Neural progenitor cell (in vitro differentiated cells): ENCODE data around the gene ILKAP. TPM values are rescaled to one million over a fixed set of nuclear protein-coding genes. Genes with fewer than 3 reads are reported as not detected.
"Not testable (repeated sequence)": the region's sequence is repeated elsewhere in the genome, so short reads cannot be mapped to it uniquely, and the experiment has no call there.

Source experiments
- DNase-seq: peaks from one replicate; pipeline ENCODE4 v3.0.0-alpha.2; 2016; ENCODE audit warnings: low spot score
- H2AFZ ChIP-seq: fragments of 200-600 bp; sonication (generic); replicated peaks from 2 replicates; pipeline ENCODE4 v1.6.1; 2016; ENCODE audit warnings: antibody characterized with exemption
- H3F3A ChIP-seq: fragments of 200-600 bp; sonication (generic); 2 replicates; pipeline ENCODE4 v1.6.1; 2016; ENCODE audit warnings: antibody characterized with exemption, low read depth
- H3K27ac ChIP-seq: fragments of 200-600 bp; sonication (generic); 2 replicates; pipeline ENCODE4 v1.5.1; 2016; ENCODE audit warnings: mild to moderate bottlenecking
- H3K27me3 ChIP-seq: fragments of 200-600 bp; sonication (generic); 2 replicates; pipeline ENCODE4 v1.6.1; 2016; ENCODE audit warnings: mild to moderate bottlenecking, moderate library complexity
- H3K36me3 ChIP-seq: fragments of 200-600 bp; sonication (generic); 2 replicates; pipeline ENCODE4 v1.5.1; 2016
- H3K4me1 ChIP-seq: fragments of 200-600 bp; sonication (generic); 2 replicates; pipeline ENCODE4 v1.6.1; 2016; ENCODE audit warnings: mixed run types
- H3K4me2 ChIP-seq: fragments of 200-600 bp; sonication (generic); 2 replicates; pipeline ENCODE4 v1.6.1; 2016
- H3K4me3 ChIP-seq: fragments of 200-600 bp; sonication (generic); 2 replicates; pipeline ENCODE4 v1.5.1; 2016
- H3K79me2 ChIP-seq: fragments of 200-600 bp; sonication (generic); 2 replicates; pipeline ENCODE4 v1.6.1; 2016; ENCODE audit warnings: low read depth
- H3K9ac ChIP-seq: fragments of 200-600 bp; sonication (generic); 2 replicates; pipeline ENCODE4 v1.6.1; 2016
- H3K9me3 ChIP-seq: fragments of 200-600 bp; sonication (generic); 2 replicates; pipeline ENCODE4 v1.5.1; 2016; ENCODE audit warnings: low read depth
- H4K20me1 ChIP-seq: fragments of 200-600 bp; sonication (generic); 2 replicates; pipeline ENCODE4 v1.6.1; 2016; ENCODE audit warnings: low read depth
- H3K27ac Mint-ChIP-seq: 3 replicates; pipeline ENCODE4 v1.8.0; 2021; ENCODE audit warnings: mixed read lengths
- H3K27me3 Mint-ChIP-seq: 2 replicates; pipeline ENCODE4 v1.8.0; 2022; ENCODE audit warnings: low read depth, mild to moderate bottlenecking, inconsistent platforms, moderate library complexity, mixed read lengths; ENCODE audit not compliant: insufficient read depth
- H3K36me3 Mint-ChIP-seq: 3 replicates; pipeline ENCODE4 v1.8.0; 2021; ENCODE audit warnings: mixed read lengths
- H3K4me1 Mint-ChIP-seq: 3 replicates; pipeline ENCODE4 v1.8.0; 2021; ENCODE audit warnings: mixed read lengths
- H3K4me3 Mint-ChIP-seq: 3 replicates; pipeline ENCODE4 v1.8.0; 2021; ENCODE audit warnings: mild to moderate bottlenecking, moderate library complexity, mixed read lengths
- H3K9me3 Mint-ChIP-seq: 3 replicates; pipeline ENCODE4 v1.8.0; 2020; ENCODE audit warnings: mixed read lengths
- EZH2 ChIP-seq: fragments of 200-600 bp; sonication (generic); IDR thresholded peaks from 2 replicates; pipeline ENCODE4 v1.6.1; 2017; ENCODE audit warnings: antibody characterized with exemption, mild to moderate bottlenecking, moderate library complexity
- EZH2phosphoT487 ChIP-seq: fragments of 200-600 bp; sonication (generic); IDR thresholded peaks from 2 replicates; pipeline ENCODE4 v1.6.1; 2017; ENCODE audit warnings: antibody characterized with exemption
- total RNA-seq: library from RNA; depleted of rRNA; stranded (reverse); fragments of >200 nt; gene quantifications from 2 replicates; pipeline ENCODE4 v1.2.3, GENCODE V29; 2015; ENCODE audit warnings: low replicate concordance
- TF ChIP-seq, protein P1 (sequence below): fragments of 200-600 bp; sonication (generic); IDR thresholded peaks from 2 replicates; pipeline ENCODE4 v1.5.1; 2017; ENCODE audit warnings: antibody characterized with exemption, mild to moderate bottlenecking

ILKAP gene
- total RNA-seq, 1 donor from 2014 or later = 19.0 TPM

DNA sequence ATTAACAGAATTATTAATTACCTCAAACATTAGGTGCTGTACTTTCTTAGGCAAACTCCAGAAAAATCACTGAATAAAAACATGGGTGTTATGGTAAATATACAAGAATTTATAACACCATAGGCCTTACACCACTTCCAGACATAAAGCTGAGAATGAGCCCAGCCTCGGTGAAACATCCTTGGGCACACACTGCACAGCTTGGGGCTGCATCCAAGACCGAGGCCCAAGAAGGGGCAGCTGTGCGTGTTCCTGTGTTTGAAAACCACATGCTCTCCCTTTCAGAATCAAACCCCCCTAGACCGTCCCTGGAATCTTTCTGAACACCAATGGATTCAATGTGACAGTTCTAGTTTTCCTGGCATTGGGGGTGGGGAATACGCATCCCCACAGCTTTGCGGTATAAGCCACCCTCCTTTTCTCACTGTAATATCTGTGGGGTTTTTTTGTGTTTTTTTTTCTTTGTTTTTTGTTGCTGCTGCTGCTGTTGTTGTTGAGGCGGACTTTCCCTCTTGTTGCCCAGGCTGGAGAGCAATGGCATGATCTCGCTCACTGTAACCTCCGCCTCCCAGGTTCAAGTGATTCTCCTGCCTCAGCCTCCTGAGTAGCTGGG lies 31.8 kb downstream of the ILKAP start:
- TF ChIP-seq, protein P1, sequence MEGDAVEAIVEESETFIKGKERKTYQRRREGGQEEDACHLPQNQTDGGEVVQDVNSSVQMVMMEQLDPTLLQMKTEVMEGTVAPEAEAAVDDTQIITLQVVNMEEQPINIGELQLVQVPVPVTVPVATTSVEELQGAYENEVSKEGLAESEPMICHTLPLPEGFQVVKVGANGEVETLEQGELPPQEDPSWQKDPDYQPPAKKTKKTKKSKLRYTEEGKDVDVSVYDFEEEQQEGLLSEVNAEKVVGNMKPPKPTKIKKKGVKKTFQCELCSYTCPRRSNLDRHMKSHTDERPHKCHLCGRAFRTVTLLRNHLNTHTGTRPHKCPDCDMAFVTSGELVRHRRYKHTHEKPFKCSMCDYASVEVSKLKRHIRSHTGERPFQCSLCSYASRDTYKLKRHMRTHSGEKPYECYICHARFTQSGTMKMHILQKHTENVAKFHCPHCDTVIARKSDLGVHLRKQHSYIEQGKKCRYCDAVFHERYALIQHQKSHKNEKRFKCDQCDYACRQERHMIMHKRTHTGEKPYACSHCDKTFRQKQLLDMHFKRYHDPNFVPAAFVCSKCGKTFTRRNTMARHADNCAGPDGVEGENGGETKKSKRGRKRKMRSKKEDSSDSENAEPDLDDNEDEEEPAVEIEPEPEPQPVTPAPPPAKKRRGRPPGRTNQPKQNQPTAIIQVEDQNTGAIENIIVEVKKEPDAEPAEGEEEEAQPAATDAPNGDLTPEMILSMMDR = no peak
- TF ChIP-seq EZH2phosphoT487 = no peak
- TF ChIP-seq EZH2 = no peak
- H3K27me3 Mint-ChIP-seq = peaks cover 4% of the 10 kb centered on the region
- no peak overlapping the region for H3K4me3 ChIP-seq
- H3K9ac ChIP-seq = no peak overlapping the region
- peaks cover 3% of the 10 kb centered on the region for H4K20me1 ChIP-seq
- no peaks in the 10 kb centered on the region for H3K79me2 ChIP-seq
- DNase-seq = no peak
- no peaks in the 10 kb centered on the region for H3K27me3 ChIP-seq
- H3K9me3 ChIP-seq = no peaks in the 10 kb centered on the region
- H3K9me3 Mint-ChIP-seq = no peaks in the 10 kb centered on the region
- no peaks in the 10 kb centered on the region for H3K36me3 ChIP-seq
- H3K27ac ChIP-seq = no peak overlapping the region
- H3K4me1 Mint-ChIP-seq = no peaks in the 10 kb centered on the region
- H3K4me1 ChIP-seq = no peaks in the 10 kb centered on the region
- H3K36me3 Mint-ChIP-seq = peaks cover 25% of the 10 kb centered on the region
- no peaks in the 10 kb centered on the region for H3F3A ChIP-seq
- H2AFZ ChIP-seq = no peak overlapping the region
- H3K4me2 ChIP-seq = no peak overlapping the region
- no peak overlapping the region for H3K27ac Mint-ChIP-seq
- H3K4me3 Mint-ChIP-seq = no peak overlapping the region

DNA sequence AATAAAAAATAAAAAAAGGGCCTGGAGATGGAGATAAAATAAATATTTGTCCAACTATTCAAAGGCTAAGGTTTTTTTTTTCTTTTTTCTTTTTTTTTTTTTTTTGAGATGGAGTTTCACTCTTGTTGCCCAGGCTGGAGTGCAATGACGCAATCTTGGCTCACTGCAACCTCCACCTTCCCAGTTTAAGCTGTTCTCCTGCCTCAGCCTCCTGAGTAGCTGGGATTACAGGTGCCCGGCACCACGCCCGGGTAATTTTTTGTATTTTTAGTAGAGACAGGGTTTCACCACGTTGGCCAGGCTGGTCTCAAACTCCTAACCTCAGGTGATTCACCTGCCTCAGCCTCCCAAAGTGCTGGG lies 32.4 kb downstream of the ILKAP start:
- not testable (repeated sequence) for H4K20me1 ChIP-seq, H3K27ac ChIP-seq, H3K4me3 ChIP-seq, H3K4me3 Mint-ChIP-seq, H3K27me3 ChIP-seq, H3K9ac ChIP-seq, H3K27me3 Mint-ChIP-seq, DNase-seq, H3K4me1 ChIP-seq, H3K27ac Mint-ChIP-seq, H3F3A ChIP-seq, H3K4me1 Mint-ChIP-seq, H3K36me3 ChIP-seq, H3K9me3 Mint-ChIP-seq, H3K79me2 ChIP-seq, H3K9me3 ChIP-seq, H2AFZ ChIP-seq, H3K4me2 ChIP-seq
- peaks cover 21% of the 10 kb centered on the region for H3K36me3 Mint-ChIP-seq

DNA sequence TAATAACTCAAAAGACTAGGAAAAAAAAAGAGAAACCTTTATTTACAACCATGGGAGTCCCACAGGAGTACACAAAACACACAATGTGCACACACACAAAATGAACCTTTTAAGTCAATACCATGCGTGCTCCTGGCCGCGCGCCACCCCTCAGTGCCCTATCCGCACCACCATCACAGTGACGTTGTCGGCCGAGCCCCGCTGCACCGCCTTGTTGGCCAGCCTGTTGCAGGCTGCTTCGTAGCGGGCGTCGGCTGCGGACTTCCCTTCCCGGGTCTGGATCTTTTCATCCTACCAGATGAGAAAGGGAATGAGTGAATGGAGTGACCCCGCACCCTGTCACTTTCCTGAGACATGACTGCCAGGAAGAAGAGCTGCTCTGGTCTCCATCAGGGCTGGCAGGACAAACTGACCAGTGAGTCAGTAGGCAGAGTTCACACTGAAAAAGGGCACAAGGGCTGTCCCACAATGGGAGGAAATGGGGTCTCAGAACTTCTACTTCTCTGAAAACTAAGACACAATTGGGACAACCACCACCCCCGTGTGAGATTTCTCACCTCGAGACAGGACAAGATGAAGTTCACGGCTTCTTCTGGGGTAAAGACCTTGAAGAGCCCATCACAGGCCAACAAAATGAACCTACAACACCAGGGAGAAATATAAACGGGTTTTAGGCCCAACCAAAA lies 33.0 kb downstream of the ILKAP start:
- no peaks in the 10 kb centered on the region for H3K36me3 ChIP-seq

More for the DNA sequence above, 33.0 kb downstream of the ILKAP start:
- H3K4me3 Mint-ChIP-seq = no peak overlapping the region
- no peak overlapping the region for H3K4me2 ChIP-seq
- no peak overlapping the region for H3K9ac ChIP-seq
- peaks cover 21% of the 10 kb centered on the region for H3K36me3 Mint-ChIP-seq
- H4K20me1 ChIP-seq = peaks cover 3% of the 10 kb centered on the region
- TF ChIP-seq, protein P1 = no peak
- TF ChIP-seq EZH2phosphoT487 (no peak), EZH2 (no peak)
- no peaks in the 10 kb centered on the region for H3F3A ChIP-seq
- H3K27ac ChIP-seq = no peak overlapping the region
- no peaks in the 10 kb centered on the region for H3K9me3 Mint-ChIP-seq
- H3K9me3 ChIP-seq = no peaks in the 10 kb centered on the region
- H3K4me1 ChIP-seq = no peaks in the 10 kb centered on the region
- H3K27me3 ChIP-seq = peaks cover 7% of the 10 kb centered on the region
- DNase-seq = no peak
- H3K79me2 ChIP-seq = no peaks in the 10 kb centered on the region
- H2AFZ ChIP-seq = no peak overlapping the region
- H3K4me3 ChIP-seq = no peak overlapping the region
- no peaks in the 10 kb centered on the region for H3K4me1 Mint-ChIP-seq
- H3K27ac Mint-ChIP-seq = no peak overlapping the region
- H3K27me3 Mint-ChIP-seq = peaks cover 4% of the 10 kb centered on the region
